BE2C (cell line): ENCODE measurements around the gene CCDC30.
"Not testable (repeated sequence)": the region's sequence is repeated elsewhere in the genome, so short reads cannot be mapped to it uniquely, and the experiment has no call there.

ENCODE experiments used
- DNase-seq: peaks from one replicate; pipeline ENCODE4 v3.0.0-alpha.2; 2020
- H3K27me3 ChIP-seq: fragments of 250-450 bp; sonication (Bioruptor Pico); 2 replicates; pipeline ENCODE4 v1.5.1; 2020; ENCODE audit warnings: mild to moderate bottlenecking
- H3K36me3 ChIP-seq: fragments of 250-450 bp; sonication (Bioruptor Pico); 2 replicates; pipeline ENCODE4 v1.5.1; 2020; ENCODE audit warnings: mild to moderate bottlenecking
- H3K4me1 ChIP-seq: fragments of 250-450 bp; sonication (Bioruptor Pico); 2 replicates; pipeline ENCODE4 v1.5.1; 2020
- H3K4me3 ChIP-seq: 2 replicates; pipeline ENCODE4 v1.5.1; 2011; ENCODE audit warnings: low read depth, low read length
- H3K9me3 ChIP-seq: fragments of 250-450 bp; sonication (Bioruptor Pico); 2 replicates; pipeline ENCODE4 v1.5.1; 2020
- TF ChIP-seq, protein P1 (sequence below): IDR thresholded peaks from 2 replicates; pipeline ENCODE4 v1.5.1; 2012; ENCODE audit warnings: mild to moderate bottlenecking, low read depth, low read length

CCDC30 gene

DNA sequence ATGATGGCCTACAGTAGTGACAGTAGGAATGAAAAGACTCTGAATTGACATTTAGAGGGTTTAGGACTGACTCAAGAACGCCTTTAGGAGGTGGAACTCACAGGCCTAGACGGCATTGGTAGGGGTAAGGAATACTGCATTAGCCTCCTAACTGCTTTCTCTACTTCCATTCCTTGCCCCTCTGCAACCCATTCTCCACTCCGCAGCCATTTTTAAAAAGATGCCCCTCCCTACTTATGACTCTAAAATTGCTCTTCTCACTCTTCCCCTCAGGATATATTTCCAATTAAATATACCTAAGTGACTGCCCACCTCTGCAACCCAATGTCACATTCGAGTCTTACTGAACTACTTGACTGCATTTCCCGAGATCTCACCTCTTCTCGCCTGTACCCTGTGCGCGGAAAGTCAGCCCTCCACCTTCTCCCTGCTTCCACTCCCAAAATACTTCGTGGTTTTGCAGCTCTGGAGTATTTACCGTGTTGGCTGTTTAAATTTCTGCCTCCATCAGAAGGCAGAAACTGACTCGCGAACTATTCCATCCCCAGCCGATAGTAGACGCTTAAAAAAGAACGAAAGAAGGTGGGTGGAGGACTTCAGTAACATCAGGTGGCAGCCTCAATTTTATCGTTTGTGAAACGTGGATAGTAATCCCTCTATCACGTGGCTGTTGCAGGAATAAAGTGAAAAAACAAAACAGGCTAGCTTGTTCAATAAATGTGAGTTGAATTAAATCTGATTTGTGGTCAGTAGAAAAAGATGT, 218.0 kb downstream of the CCDC30 start:
- Histone ChIP-seq H3K36me3 (peaks cover 24% of the 10 kb centered on the region), H3K27me3 (no peaks in the 10 kb centered on the region), H3K4me3 (peak overlapping the region; percentile 88), H3K9me3 (no peaks in the 10 kb centered on the region), H3K4me1 (no peaks in the 10 kb centered on the region)
- DNase-seq = no peak
- TF ChIP-seq, protein P1, sequence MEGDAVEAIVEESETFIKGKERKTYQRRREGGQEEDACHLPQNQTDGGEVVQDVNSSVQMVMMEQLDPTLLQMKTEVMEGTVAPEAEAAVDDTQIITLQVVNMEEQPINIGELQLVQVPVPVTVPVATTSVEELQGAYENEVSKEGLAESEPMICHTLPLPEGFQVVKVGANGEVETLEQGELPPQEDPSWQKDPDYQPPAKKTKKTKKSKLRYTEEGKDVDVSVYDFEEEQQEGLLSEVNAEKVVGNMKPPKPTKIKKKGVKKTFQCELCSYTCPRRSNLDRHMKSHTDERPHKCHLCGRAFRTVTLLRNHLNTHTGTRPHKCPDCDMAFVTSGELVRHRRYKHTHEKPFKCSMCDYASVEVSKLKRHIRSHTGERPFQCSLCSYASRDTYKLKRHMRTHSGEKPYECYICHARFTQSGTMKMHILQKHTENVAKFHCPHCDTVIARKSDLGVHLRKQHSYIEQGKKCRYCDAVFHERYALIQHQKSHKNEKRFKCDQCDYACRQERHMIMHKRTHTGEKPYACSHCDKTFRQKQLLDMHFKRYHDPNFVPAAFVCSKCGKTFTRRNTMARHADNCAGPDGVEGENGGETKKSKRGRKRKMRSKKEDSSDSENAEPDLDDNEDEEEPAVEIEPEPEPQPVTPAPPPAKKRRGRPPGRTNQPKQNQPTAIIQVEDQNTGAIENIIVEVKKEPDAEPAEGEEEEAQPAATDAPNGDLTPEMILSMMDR = no peak

DNA sequence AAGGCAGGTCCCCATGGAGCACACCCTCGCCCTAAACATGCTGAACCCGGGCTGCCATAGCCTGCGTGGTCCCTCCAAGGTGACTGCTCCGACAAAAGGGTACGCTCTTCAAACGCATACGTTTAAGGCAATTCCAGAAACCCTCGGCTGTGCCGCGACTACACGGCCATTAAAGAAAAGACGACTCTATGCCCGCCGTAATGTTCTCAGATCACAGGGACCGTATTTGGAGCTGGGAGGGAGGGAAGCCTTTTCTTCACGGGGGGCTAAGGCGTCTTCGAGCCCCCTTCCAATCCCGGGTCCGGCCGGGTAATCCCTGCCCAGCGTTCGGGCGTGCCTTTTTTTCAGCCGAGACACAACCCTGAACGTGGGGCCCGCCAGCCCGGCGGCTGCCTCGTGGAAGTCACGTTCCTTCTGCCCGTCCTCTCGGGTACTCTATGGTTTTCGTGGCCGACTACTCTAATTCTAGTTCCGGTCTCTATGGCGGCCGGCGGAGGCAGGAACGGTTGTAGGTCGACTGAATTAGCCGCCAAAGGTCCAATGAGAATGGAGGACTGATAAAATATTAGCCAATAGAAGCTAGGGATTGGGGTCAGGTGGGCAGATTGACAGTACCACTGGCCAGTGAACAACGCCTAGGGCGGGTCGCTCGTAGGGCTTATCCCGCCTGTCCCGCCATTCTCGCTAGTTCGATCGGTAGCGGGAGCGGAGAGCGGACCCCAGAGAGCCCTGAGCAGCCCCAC, 218.8 kb downstream of the CCDC30 start, which contains the start of gene YBX1:
Gene YBX1, plus strand, starts transcription at position 678 of the 743 bp plus-strand sequence. CDS start 148 bp downstream, outside the sequence.
- peak; percentile 89 for DNase-seq
- Histone ChIP-seq H3K36me3 (peaks cover 24% of the 10 kb centered on the region), H3K27me3 (no peaks in the 10 kb centered on the region), H3K9me3 (no peaks in the 10 kb centered on the region), H3K4me1 (no peaks in the 10 kb centered on the region), H3K4me3 (peak within 1 kb of the TSS; percentile 88)
- TF ChIP-seq, protein P1 = no peak

DNA sequence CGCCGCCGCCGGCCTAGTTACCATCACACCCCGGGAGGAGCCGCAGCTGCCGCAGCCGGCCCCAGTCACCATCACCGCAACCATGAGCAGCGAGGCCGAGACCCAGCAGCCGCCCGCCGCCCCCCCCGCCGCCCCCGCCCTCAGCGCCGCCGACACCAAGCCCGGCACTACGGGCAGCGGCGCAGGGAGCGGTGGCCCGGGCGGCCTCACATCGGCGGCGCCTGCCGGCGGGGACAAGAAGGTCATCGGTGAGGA, 219.3 kb downstream of the CCDC30 start:
- not testable (repeated sequence) for H3K9me3 ChIP-seq, DNase-seq, H3K4me1 ChIP-seq, H3K27me3 ChIP-seq
- Histone ChIP-seq H3K4me3 (peak overlapping the region; percentile 28; the same call in 1 of the 2 replicates), H3K36me3 (peaks cover 28% of the 10 kb centered on the region)

DNA sequence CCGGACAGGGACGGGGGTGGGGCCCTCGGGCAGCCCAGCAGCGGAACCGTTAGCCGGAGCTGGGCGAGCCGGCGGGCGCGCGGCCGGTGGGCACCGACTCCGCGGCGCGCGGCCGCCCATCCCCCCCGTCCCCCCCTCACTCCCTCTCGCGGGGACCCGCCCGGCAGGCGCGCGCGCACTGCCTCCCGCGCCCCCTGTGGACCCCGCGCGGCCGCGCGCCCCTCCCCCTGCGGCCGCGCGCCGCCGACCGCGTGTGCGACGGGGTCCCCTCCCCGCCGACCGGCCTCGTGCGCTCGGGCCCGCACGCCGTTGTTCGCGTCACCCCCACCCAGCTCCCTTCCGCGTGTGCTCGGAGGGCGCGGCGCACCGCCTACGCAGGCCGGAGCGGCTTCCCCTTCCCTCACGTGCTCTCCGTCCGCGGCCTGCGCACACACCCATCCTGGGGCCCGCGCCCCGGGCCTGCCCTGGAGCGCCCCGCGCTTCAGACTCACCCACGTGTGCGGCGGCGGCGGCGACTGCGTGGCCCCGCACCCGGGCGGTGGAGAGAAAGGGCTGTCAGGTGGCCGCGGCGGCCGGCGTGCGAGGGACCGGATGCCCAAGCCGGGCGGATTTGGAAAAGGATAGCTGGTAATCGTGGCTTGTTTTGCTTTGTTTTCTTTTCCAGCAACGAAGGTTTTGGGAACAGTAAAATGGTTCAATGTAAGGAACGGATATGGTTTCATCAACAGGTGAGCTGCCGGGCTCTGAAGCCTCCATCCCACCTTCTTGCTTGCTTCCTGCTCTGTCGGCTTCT, 219.8 kb downstream of the CCDC30 start:
- Histone ChIP-seq H3K36me3 (peaks cover 32% of the 10 kb centered on the region), H3K4me3 (peak overlapping the region; percentile 82), H3K9me3 (no peaks in the 10 kb centered on the region), H3K4me1 (no peaks in the 10 kb centered on the region), H3K27me3 (no peaks in the 10 kb centered on the region)
- TF ChIP-seq, protein P1 = no peak
- peak; percentile 59 for DNase-seq

DNA sequence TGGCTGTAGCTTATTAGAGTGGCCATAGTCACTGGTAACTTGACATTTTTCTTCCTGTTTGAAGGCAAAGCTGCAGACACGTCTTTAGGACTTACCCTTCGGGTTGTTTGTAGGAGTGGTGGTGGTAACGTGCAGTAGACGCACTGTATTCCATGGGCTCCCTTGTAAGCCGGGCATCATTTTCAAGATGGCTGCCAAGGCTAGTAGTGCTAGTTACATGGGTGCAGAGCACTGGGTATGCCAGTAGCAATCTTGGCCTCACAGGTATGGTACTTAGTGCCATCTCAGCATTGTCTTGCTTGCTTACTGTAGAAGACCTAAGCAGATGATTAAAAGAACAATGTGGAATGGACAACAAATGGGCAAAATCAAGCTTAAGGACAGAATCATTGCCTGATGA, 221.1 kb downstream of the CCDC30 start:
- Histone ChIP-seq H3K4me3 (peak overlapping the region; percentile 82), H3K36me3 (peaks cover 36% of the 10 kb centered on the region), H3K4me1 (no peaks in the 10 kb centered on the region), H3K9me3 (no peaks in the 10 kb centered on the region), H3K27me3 (no peaks in the 10 kb centered on the region)
- DNase-seq = peak; percentile 22
- TF ChIP-seq, protein P1 = no peak

DNA sequence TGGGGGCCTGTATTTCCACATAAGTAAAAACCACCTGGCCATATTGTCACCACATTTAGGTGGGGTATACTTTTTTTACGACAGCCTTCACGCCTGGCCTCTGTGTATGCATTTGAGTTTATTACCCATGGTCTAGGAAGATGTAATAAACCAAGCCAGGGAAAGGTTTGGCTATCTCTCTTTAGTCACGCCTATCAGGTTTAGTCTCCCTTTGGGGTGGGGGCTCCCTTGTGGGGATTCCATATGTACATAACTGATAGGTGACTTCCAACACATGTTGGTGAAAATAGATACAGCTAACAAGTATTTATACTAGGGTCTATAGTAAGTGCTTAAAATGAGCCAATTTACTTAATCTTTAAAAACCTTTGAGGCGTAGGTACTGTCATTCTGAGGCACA, 223.3 kb downstream of the CCDC30 start:
- Histone ChIP-seq H3K4me1 (no peaks in the 10 kb centered on the region), H3K4me3 (no peak overlapping the region), H3K36me3 (peaks cover 36% of the 10 kb centered on the region)

More for the DNA sequence above, 223.3 kb downstream of the CCDC30 start:
- Histone ChIP-seq H3K9me3 (no peaks in the 10 kb centered on the region), H3K27me3 (no peaks in the 10 kb centered on the region)
- DNase-seq = no peak
- TF ChIP-seq, protein P1 = no peak
